Type B pancreatic cell (in vitro differentiated cells): Measurements from ENCODE around the gene TMOD3. TPM values are rescaled to one million over a fixed set of nuclear protein-coding genes. Genes with fewer than 3 reads are reported as not detected.

ENCODE experiments used
- DNase-seq: peaks from one replicate; pipeline ENCODE4 v3.0.0; 2021; ENCODE audit warnings: mixed read lengths; ENCODE audit not compliant: unreplicated experiment; ENCODE audit errors: extremely low spot score
- H3K27ac Mint-ChIP-seq: 2 replicates; pipeline ENCODE4 v1.8.0; 2021; ENCODE audit warnings: mild to moderate bottlenecking, mixed read lengths
- H3K27me3 Mint-ChIP-seq: 2 replicates; pipeline ENCODE4 v1.8.0; 2021; ENCODE audit warnings: mixed read lengths
- H3K36me3 Mint-ChIP-seq: 2 replicates; pipeline ENCODE4 v1.8.0; 2021; ENCODE audit warnings: mixed read lengths
- H3K4me1 Mint-ChIP-seq: one replicate; pipeline ENCODE4 v1.8.0; 2021; ENCODE audit warnings: mixed read lengths; ENCODE audit not compliant: unreplicated experiment
- H3K4me3 Mint-ChIP-seq: 2 replicates; pipeline ENCODE4 v1.8.0; 2021; ENCODE audit warnings: mild to moderate bottlenecking, mixed read lengths
- H3K9me3 Mint-ChIP-seq: 2 replicates; pipeline ENCODE4 v1.8.0; 2021; ENCODE audit warnings: mixed read lengths
- total RNA-seq: library from RNA; stranded (reverse); gene quantifications from 2 replicates; pipeline ENCODE4 v1.2.1, GENCODE V29; 2021; ENCODE audit warnings: low replicate concordance
- TF ChIP-seq, protein P1 (sequence below): fragments of 200-600 bp; sonication (generic); conservative IDR thresholded peaks from 2 replicates; pipeline ENCODE4 v1.5.0; 2021; ENCODE audit warnings: antibody characterized with exemption, mild to moderate bottlenecking

The TMOD3 gene
- total RNA-seq, 1 donor from 2014 or later = 49.0 TPM

GRCh38 chr15:51842265-51842664, 12.8 kb downstream of the TMOD3 start:
- TF ChIP-seq, protein P1, sequence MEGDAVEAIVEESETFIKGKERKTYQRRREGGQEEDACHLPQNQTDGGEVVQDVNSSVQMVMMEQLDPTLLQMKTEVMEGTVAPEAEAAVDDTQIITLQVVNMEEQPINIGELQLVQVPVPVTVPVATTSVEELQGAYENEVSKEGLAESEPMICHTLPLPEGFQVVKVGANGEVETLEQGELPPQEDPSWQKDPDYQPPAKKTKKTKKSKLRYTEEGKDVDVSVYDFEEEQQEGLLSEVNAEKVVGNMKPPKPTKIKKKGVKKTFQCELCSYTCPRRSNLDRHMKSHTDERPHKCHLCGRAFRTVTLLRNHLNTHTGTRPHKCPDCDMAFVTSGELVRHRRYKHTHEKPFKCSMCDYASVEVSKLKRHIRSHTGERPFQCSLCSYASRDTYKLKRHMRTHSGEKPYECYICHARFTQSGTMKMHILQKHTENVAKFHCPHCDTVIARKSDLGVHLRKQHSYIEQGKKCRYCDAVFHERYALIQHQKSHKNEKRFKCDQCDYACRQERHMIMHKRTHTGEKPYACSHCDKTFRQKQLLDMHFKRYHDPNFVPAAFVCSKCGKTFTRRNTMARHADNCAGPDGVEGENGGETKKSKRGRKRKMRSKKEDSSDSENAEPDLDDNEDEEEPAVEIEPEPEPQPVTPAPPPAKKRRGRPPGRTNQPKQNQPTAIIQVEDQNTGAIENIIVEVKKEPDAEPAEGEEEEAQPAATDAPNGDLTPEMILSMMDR = no peak
- DNase-seq = no peak
- H3K27me3 Mint-ChIP-seq = no peaks in the 10 kb centered on the region
- H3K9me3 Mint-ChIP-seq = no peaks in the 10 kb centered on the region
- H3K27ac Mint-ChIP-seq = no peak overlapping the region
- no peaks in the 10 kb centered on the region for H3K36me3 Mint-ChIP-seq
- H3K4me3 Mint-ChIP-seq = no peak overlapping the region
- H3K4me1 Mint-ChIP-seq = peaks cover 42% of the 10 kb centered on the region

GRCh38 chr15:51842852-51843737, 13.6 kb downstream of the TMOD3 start:
- TF ChIP-seq, protein P1 = no peak
- H3K27ac Mint-ChIP-seq = peak overlapping the region; percentile 77
- H3K36me3 Mint-ChIP-seq = no peaks in the 10 kb centered on the region
- H3K4me3 Mint-ChIP-seq = peak overlapping the region; percentile 16
- no peaks in the 10 kb centered on the region for H3K27me3 Mint-ChIP-seq
- H3K4me1 Mint-ChIP-seq = peaks cover 35% of the 10 kb centered on the region
- DNase-seq = no peak
- H3K9me3 Mint-ChIP-seq = no peaks in the 10 kb centered on the region

- Mint-ChIP-seq H3K36me3 (peaks cover 7% of the 10 kb centered on the region), H3K27me3 (no peaks in the 10 kb centered on the region), H3K4me3 (peak overlapping the region; percentile 13), H3K27ac (peak overlapping the region; percentile 82), H3K9me3 (no peaks in the 10 kb centered on the region), H3K4me1 (peaks cover 35% of the 10 kb centered on the region)
- DNase-seq = no peak
- TF ChIP-seq, protein P1 = no peak
These were observed 15.4 kb downstream of the TMOD3 start for GRCh38 chr15:51844747-51845426.

- peak overlapping the region; percentile 88 for H3K27ac Mint-ChIP-seq
- TF ChIP-seq, protein P1 = no peak
- no peaks in the 10 kb centered on the region for H3K27me3 Mint-ChIP-seq
- H3K9me3 Mint-ChIP-seq = no peaks in the 10 kb centered on the region
- H3K4me1 Mint-ChIP-seq = peaks cover 42% of the 10 kb centered on the region
- DNase-seq = no peak
- peaks cover 12% of the 10 kb centered on the region for H3K36me3 Mint-ChIP-seq
- peak overlapping the region; percentile 58 for H3K4me3 Mint-ChIP-seq
These were observed 16.6 kb downstream of the TMOD3 start for GRCh38 chr15:51846066-51846462.

DNA sequence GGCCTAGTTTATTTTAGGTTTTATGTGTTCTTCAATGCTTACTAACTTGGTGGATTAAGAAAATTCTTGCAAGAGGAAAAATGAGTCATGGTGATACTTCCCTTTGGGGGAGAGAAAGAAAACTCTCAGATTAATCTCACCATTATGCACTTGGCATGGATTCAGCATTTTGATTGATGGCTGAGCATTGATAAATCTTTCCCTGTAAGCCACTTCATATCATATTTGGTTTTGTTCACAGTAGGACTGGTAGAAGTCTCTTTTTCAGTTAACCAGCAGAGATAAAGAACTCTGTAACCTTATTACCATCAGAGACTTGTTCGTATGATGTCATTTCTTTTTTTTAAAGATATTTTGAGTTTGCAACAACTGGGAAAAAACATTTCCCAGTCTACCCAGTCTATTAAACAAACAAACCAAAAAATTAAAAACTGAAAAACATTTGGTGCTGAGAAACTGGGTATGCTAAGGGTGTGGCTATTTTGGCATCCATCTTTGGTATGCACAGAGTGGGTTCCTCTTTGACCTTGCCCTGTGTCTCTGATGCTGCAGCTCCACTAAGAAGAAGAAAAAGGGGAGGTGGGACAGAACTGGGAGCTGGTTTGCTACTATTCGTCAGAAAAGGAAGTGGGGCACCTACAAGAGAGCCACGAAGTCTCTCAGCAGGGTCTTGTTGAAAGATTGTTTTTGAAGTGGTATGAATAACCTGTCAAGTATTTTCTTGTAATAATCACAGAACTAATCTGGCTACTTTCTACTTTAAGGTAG, 17.2 kb downstream of the TMOD3 start:
- Mint-ChIP-seq H3K27me3 (no peaks in the 10 kb centered on the region), H3K4me3 (peak overlapping the region; percentile 58), H3K4me1 (peaks cover 44% of the 10 kb centered on the region), H3K27ac (peak overlapping the region; percentile 88), H3K36me3 (peaks cover 12% of the 10 kb centered on the region), H3K9me3 (no peaks in the 10 kb centered on the region)
- TF ChIP-seq, protein P1 = no peak
- DNase-seq = no peak
